Measurements from ENCODE around the gene PAPPA. TPM values are rescaled to one million over a fixed set of nuclear protein-coding genes. Genes with fewer than 3 reads are reported as not detected.

The PAPPA gene
- total RNA-seq, 2 donors from 2014 or later = 0.09 TPM

DNA sequence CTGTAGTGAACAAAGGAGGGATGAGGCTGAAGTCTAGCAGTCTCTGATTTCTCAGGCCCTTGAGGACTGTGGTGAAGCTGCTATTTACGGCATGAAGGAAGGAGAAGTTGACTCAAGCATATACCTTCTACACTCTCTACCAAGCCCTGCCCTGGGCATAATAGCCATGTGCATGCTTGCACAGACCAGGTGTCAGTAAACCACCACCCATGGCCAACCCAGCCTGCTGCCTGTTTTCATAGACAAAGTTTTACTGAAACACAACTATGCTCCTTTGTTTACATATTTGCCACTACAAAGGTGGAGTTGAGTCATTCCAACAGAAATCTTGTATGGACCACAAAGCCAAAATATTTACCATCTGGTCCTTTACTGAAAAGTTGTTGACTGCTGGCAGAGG, 126.9 kb downstream of the PAPPA start:
- peaks cover 96% of the 10 kb centered on the region for H3K27me3 ChIP-seq (ENCODE audit: control insufficient read depth, insufficient read depth, low read length, poor library complexity, severe bottlenecking)

DNA sequence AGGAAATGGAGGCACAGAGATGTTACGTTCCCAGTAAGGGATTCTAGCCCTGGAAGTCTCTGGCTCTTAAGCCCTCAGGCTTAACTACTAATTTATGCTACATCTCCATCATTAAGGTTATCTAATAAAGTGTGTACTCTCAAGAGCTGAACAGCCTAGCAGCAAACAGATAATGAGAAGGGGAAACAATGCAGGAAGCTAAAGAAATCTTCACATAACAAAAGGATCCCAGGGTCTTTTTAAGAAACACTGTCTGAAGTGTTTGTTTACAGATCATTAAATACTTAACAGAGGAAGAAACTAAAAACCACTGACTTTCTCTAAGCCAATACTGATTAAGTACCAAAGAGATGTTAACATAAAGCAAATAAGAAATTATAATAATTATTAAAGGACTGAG, 129.0 kb downstream of the PAPPA start:
- peaks cover 16% of the 10 kb centered on the region for H3K4me1 ChIP-seq (ENCODE audit: control insufficient read depth, insufficient read depth, low read length)
- no peak overlapping the region for H3K4me3 Mint-ChIP-seq
- no peak overlapping the region for H3K9ac ChIP-seq (ENCODE audit: extremely low read depth, low read length, poor library complexity, severe bottlenecking)
- peaks cover 88% of the 10 kb centered on the region for H3K27me3 Mint-ChIP-seq (ENCODE audit: insufficient read depth)
- WGBS, 2 experiments (ENCODE audit: insufficient coverage in 1 of 2, insufficient read length in 1 of 2) = 38% methylated on average over 1 of the region's 1 CpG; no CpG with 5 or more reads in 1 of the 2 experiments
- H3K4me3 ChIP-seq (ENCODE audit: low read length) = no peak overlapping the region
- H3K4me1 Mint-ChIP-seq = peaks cover 49% of the 10 kb centered on the region
- no peak overlapping the region for H3K27ac ChIP-seq (ENCODE audit: low read depth, low read length)
- no peaks in the 10 kb centered on the region for H3K36me3 ChIP-seq (ENCODE audit: control insufficient read depth, insufficient read depth, low read length)
- H3K36me3 Mint-ChIP-seq (ENCODE audit: low read depth) = no peaks in the 10 kb centered on the region
- H3K9me3 ChIP-seq (ENCODE audit: control insufficient read depth, low read length) = no peaks in the 10 kb centered on the region
- H3K27me3 ChIP-seq (ENCODE audit: control insufficient read depth, insufficient read depth, low read length, poor library complexity, severe bottlenecking) = peaks cover 95% of the 10 kb centered on the region
- DNase-seq = no peak
- TF ChIP-seq CTCF (conservative IDR thresholded peaks at IDR 0.05) = no peak
- H3K27ac Mint-ChIP-seq = no peak overlapping the region
- no peaks in the 10 kb centered on the region for H3K9me3 Mint-ChIP-seq

More for the DNA sequence above, 126.9 kb downstream of the PAPPA start:
- Histone ChIP-seq H3K36me3 (ENCODE audit: control insufficient read depth, insufficient read depth, low read length) (no peaks in the 10 kb centered on the region), H3K27ac (ENCODE audit: low read depth, low read length) (no peak overlapping the region), H3K4me1 (ENCODE audit: control insufficient read depth, insufficient read depth, low read length) (peaks cover 10% of the 10 kb centered on the region), H3K4me3 (ENCODE audit: low read length) (no peak overlapping the region), H3K9ac (ENCODE audit: extremely low read depth, low read length, poor library complexity, severe bottlenecking) (no peak overlapping the region), H3K9me3 (ENCODE audit: control insufficient read depth, low read length) (no peaks in the 10 kb centered on the region)
- Mint-ChIP-seq H3K27me3 (ENCODE audit: insufficient read depth) (peaks cover 93% of the 10 kb centered on the region), H3K9me3 (no peaks in the 10 kb centered on the region), H3K36me3 (ENCODE audit: low read depth) (no peaks in the 10 kb centered on the region), H3K4me3 (no peak overlapping the region), H3K27ac (no peak overlapping the region), H3K4me1 (peaks cover 51% of the 10 kb centered on the region)
- no peak for DNase-seq
- no peak for TF ChIP-seq CTCF (conservative IDR thresholded peaks at IDR 0.05)
- WGBS, 2 experiments (ENCODE audit: insufficient coverage in 1 of 2, insufficient read length in 1 of 2) = 75% methylated on average over 1 of the region's 1 CpG; no CpG with 5 or more reads in 1 of the 2 experiments

DNA sequence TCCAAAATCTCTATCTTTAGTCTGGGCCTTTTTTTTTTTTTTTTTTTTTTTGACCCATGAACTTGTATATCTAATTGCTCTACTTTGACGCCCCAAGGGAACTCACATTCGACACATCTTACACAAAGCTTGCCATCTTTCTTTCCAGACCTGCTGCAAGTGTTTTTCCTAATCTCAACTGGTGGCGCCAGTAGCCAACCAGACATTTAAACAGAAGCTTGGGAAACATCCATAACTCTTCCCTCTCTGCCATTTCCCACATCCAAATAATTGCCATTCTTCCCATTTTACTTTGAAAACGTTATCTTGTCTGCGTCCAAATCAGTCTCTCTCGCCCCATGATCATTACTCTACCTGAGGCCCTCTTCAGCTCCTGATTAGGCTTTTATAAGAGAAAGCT, 130.9 kb downstream of the PAPPA start:
- H3K9ac ChIP-seq (ENCODE audit: extremely low read depth, low read length, poor library complexity, severe bottlenecking) = no peak overlapping the region
- H3K9me3 ChIP-seq (ENCODE audit: control insufficient read depth, low read length) = no peaks in the 10 kb centered on the region
- Mint-ChIP-seq H3K27ac (no peak overlapping the region), H3K9me3 (no peaks in the 10 kb centered on the region), H3K4me1 (peaks cover 43% of the 10 kb centered on the region), H3K36me3 (ENCODE audit: low read depth) (no peaks in the 10 kb centered on the region), H3K27me3 (ENCODE audit: insufficient read depth) (peaks cover 80% of the 10 kb centered on the region), H3K4me3 (no peak overlapping the region)
- H3K4me1 ChIP-seq (ENCODE audit: control insufficient read depth, insufficient read depth, low read length) = peaks cover 16% of the 10 kb centered on the region
- no peak for TF ChIP-seq CTCF (conservative IDR thresholded peaks at IDR 0.05)
- H3K36me3 ChIP-seq (ENCODE audit: control insufficient read depth, insufficient read depth, low read length) = no peaks in the 10 kb centered on the region
- no peak overlapping the region for H3K4me3 ChIP-seq (ENCODE audit: low read length)
- 87 to 88% methylated on average over 3 to 6 of the region's 6 CpGs for WGBS, 2 experiments (ENCODE audit: insufficient coverage in 1 of 2, insufficient read length in 1 of 2)
- H3K27ac ChIP-seq (ENCODE audit: low read depth, low read length) = no peak overlapping the region
- no peak for DNase-seq
- peaks cover 87% of the 10 kb centered on the region for H3K27me3 ChIP-seq (ENCODE audit: control insufficient read depth, insufficient read depth, low read length, poor library complexity, severe bottlenecking)
